ENCODE data around the gene FRMD4B.

DNA sequence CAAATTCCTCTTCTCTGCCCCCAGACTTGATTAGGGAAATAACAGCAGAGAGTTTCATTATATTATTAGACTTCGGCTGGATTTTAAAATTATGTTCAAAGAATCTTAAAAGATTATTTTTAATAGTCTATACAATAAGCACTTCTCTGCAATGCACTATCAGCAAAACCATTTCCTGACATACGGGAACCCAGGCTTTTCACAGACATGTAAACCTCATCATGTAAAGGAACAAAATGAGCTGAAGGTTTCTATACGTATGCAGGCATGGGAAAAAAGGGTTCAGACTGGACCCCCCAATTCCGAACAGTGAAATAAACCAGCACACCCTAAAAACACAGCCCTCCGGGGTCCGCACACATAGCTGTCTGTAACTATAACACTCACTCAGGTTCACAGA is 185.9 kb downstream of the FRMD4B start:
- TF ChIP-seq, protein P1, sequence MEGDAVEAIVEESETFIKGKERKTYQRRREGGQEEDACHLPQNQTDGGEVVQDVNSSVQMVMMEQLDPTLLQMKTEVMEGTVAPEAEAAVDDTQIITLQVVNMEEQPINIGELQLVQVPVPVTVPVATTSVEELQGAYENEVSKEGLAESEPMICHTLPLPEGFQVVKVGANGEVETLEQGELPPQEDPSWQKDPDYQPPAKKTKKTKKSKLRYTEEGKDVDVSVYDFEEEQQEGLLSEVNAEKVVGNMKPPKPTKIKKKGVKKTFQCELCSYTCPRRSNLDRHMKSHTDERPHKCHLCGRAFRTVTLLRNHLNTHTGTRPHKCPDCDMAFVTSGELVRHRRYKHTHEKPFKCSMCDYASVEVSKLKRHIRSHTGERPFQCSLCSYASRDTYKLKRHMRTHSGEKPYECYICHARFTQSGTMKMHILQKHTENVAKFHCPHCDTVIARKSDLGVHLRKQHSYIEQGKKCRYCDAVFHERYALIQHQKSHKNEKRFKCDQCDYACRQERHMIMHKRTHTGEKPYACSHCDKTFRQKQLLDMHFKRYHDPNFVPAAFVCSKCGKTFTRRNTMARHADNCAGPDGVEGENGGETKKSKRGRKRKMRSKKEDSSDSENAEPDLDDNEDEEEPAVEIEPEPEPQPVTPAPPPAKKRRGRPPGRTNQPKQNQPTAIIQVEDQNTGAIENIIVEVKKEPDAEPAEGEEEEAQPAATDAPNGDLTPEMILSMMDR (IDR thresholded peaks at IDR 0.05; ENCODE audit: insufficient read depth, low read length), result no peak
- TF ChIP-seq SPI1 (IDR thresholded peaks at IDR 0.05; ENCODE audit: borderline replicate concordance, low read depth) (no peak), POLR2AphosphoS5 (IDR thresholded peaks at IDR 0.05; ENCODE audit: low read depth) (no peak)
- TF ChIP-seq, protein P2, sequence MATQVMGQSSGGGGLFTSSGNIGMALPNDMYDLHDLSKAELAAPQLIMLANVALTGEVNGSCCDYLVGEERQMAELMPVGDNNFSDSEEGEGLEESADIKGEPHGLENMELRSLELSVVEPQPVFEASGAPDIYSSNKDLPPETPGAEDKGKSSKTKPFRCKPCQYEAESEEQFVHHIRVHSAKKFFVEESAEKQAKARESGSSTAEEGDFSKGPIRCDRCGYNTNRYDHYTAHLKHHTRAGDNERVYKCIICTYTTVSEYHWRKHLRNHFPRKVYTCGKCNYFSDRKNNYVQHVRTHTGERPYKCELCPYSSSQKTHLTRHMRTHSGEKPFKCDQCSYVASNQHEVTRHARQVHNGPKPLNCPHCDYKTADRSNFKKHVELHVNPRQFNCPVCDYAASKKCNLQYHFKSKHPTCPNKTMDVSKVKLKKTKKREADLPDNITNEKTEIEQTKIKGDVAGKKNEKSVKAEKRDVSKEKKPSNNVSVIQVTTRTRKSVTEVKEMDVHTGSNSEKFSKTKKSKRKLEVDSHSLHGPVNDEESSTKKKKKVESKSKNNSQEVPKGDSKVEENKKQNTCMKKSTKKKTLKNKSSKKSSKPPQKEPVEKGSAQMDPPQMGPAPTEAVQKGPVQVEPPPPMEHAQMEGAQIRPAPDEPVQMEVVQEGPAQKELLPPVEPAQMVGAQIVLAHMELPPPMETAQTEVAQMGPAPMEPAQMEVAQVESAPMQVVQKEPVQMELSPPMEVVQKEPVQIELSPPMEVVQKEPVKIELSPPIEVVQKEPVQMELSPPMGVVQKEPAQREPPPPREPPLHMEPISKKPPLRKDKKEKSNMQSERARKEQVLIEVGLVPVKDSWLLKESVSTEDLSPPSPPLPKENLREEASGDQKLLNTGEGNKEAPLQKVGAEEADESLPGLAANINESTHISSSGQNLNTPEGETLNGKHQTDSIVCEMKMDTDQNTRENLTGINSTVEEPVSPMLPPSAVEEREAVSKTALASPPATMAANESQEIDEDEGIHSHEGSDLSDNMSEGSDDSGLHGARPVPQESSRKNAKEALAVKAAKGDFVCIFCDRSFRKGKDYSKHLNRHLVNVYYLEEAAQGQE (IDR thresholded peaks at IDR 0.05; ENCODE audit: insufficient replicate concordance, low read depth), result no peak
